Heart left ventricle (tissue), 16 donors: Measurements from ENCODE around the gene ESRRG. TPM values are rescaled to one million over a fixed set of nuclear protein-coding genes. Genes with fewer than 3 reads are reported as not detected.

ENCODE experiments used
- ATAC-seq, 4 donors: fragments of 200-7000 bp; cut with Tn5 transposase; one replicate each; pipeline ENCODE4 v1.9.1; 2020 to 2022; ENCODE audit warnings: moderate library complexity in 4 of 4, mild to moderate bottlenecking in 3 of 4, moderate number of reproducible peaks in 1 of 4
- DNase-seq, 5 donors: peaks; one replicate each; pipeline ENCODE4 v3.0.0-alpha.2; 2020
- H3K27ac ChIP-seq, 12 donors: fragments of 200-600 bp; sonication (generic) in 4 of 12; one replicate each; pipeline versions ENCODE4 v1.5.0 to v1.8.0; 2016 to 2022; ENCODE audit warnings: mild to moderate bottlenecking in 2 of 12
- H3K27me3 ChIP-seq, 9 donors: fragments of 200-600 bp; sonication (generic) in 2 of 9; one replicate each; pipeline versions ENCODE4 v1.5.1 to v1.8.0; 2016 to 2022; ENCODE audit warnings: mild to moderate bottlenecking in 3 of 9
- H3K36me3 ChIP-seq, 9 donors: fragments of 200-600 bp; sonication (generic) in 2 of 9; one replicate each; pipeline versions ENCODE4 v1.5.0 to v1.8.0; 2018 to 2022; ENCODE audit warnings: mild to moderate bottlenecking in 2 of 9
- H3K4me1 ChIP-seq, 12 donors: fragments of 200-600 bp; sonication (generic) in 4 of 12; one replicate each; pipeline versions ENCODE4 v1.5.0 to v1.8.0; 2016 to 2022; ENCODE audit warnings: mild to moderate bottlenecking in 3 of 12
- H3K4me3 ChIP-seq, 12 donors: fragments of 200-600 bp; sonication (generic) in 4 of 12; one replicate each; pipeline versions ENCODE4 v1.5.0 to v1.8.0; 2017 to 2022; ENCODE audit warnings: mild to moderate bottlenecking in 9 of 12, moderate library complexity in 4 of 12
- H3K9me3 ChIP-seq, 12 donors: fragments of 200-600 bp; sonication (generic) in 4 of 12; one replicate each; pipeline versions ENCODE4 v1.5.0 to v1.8.0; 2016 to 2022; ENCODE audit warnings: mild to moderate bottlenecking in 1 of 12
- POLR2A ChIP-seq, 2 donors: fragments of 450-650 bp; IDR thresholded peaks; one replicate each; pipeline ENCODE4 v1.6.1; 2017; ENCODE audit warnings: antibody characterized with exemption in 2 of 2, mild to moderate bottlenecking in 2 of 2, moderate library complexity in 2 of 2
- WGBS, 4 donors: extraction: QIAGEN DNeasy Blood & Tissue Kit in 2 of 4; methylation state at CpG; one replicate each; pipeline versions ENCODE4 v1.1.5 to v1.1.7; 2013 to 2018; 5-methylcytosine and 5-hydroxymethylcytosine counted together
- intact Hi-C, 10 donors: fragments of 100-400 bp; cut with DNase I; formaldehyde crosslinking; loops; one replicate each; pipeline versions ENCODE4 v1.11.1 to v1.14.2; 2022
- polyA plus RNA-seq, 2 donors: library from polyadenylated mRNA; stranded (reverse); fragments of 200-250 nt; gene quantifications; one replicate each; pipeline ENCODE4 v1.2.3, GENCODE V29; 2013
- total RNA-seq, 9 donors: library from RNA; depleted of rRNA in 2 of 9; stranded (reverse); fragments of >200 nt in 2 of 9; fragmentation: NEBNext Ultra II Directional in 3 of 9; extraction: Animal tissue kit (Norgen Biotek cat#: 25700) in 3 of 9; gene quantifications; one replicate each; pipeline versions ENCODE4 v1.1.0 to v1.2.4, GENCODE V29; 2016 to 2023
- TF ChIP-seq, protein P1 (sequence below), 12 donors: fragments of 200-600 bp; sonication (generic) in 4 of 12; IDR thresholded peaks; one replicate each; pipeline versions ENCODE4 v1.5.0 to v1.8.0; 2018 to 2022; ENCODE audit warnings: antibody characterized with exemption in 12 of 12, mild to moderate bottlenecking in 5 of 12
- donor health status: ischemic (EF 13 %, LVEDD 7.1; RV severe dilation, severe dysfunction).
- donor health status: healthy with polysubstance abuse.
- donor health status: DM: no; HTN: yes; CAD: no.
- donor health status: DM: no; HTN: no; CAD: no.
- donor health status: ischemic (EF 25% LVEDD 6.9; RV normal size, moderate dysfunction).
- donor health status: ischemic (EF 25% LVEDD 5.7; RV mildly dilated, moderate dysfunction).
- donor health status: healthy.
- donor health status: DM: yes; HTN: yes; CAD: no.
- donor health status: ischemic (EF 35%, LVEDD 5.7; RV mildly dilated, moderate dysfunction).
- donor health status: nonischemic (EF 11% LVEDD 7.7; RV severe dilation, severe dysfunction).
- donor health status: DM: yes; HTN: yes; CAD: no.
- donor health status: PGD.
- donor health status: ischemic (EF 29% LVEDD 5.4; RV normal size, mild dysfunction).
- donor health status: nonischemic (EF 23%, LVEDD 6.1; RV moderate dilation, normal function).

The ESRRG gene
- total and polyA plus RNA-seq, 11 donors = 5.4 to 45.2 (median 31.3) TPM

DNA sequence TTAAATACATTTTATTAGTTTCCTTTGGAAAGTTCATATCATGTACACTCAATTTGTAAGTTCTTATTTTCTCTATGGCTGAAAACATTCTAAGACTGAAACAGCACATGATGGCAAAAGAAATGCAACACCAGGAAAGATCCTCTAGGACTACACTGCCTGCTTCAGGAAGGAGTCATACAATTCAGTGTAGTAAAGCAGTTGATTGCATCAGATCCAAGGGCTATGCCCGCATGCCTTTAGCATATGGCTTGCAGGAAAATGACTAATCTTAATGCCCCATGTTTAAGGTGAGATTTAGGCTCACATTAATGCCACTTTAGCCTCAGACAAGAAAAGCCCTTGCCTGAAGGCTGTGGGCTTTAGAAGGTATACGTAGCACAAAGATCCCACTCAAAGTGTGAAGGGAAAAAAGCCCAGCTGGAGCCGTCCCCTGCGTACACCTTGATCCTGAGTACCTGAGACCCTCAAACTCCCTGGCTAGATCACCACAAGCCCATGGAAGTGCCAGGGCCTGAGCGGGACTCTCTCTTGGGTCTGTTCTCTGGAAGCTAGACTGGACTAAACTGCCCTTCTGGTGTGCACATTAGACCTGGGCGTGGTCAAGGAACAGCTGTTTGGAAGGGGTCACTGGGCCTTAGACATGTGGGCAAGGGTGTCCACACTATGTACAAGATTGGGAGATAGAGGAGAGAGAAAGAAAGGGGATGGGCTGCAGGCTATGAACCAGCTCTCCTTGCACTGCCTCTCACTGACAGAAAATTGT lies 52.9 kb downstream of the ESRRG start:
- no peaks in the 10 kb centered on the region for H3K4me1 ChIP-seq
- H3K27me3 ChIP-seq = no peaks in the 10 kb centered on the region
- H3K4me3 ChIP-seq = no peak overlapping the region
- H3K36me3 ChIP-seq = no peaks in the 10 kb centered on the region
- ATAC-seq (no peak), DNase-seq (no peak)
- intact Hi-C loops = no loop called here
- TF ChIP-seq, protein P1, sequence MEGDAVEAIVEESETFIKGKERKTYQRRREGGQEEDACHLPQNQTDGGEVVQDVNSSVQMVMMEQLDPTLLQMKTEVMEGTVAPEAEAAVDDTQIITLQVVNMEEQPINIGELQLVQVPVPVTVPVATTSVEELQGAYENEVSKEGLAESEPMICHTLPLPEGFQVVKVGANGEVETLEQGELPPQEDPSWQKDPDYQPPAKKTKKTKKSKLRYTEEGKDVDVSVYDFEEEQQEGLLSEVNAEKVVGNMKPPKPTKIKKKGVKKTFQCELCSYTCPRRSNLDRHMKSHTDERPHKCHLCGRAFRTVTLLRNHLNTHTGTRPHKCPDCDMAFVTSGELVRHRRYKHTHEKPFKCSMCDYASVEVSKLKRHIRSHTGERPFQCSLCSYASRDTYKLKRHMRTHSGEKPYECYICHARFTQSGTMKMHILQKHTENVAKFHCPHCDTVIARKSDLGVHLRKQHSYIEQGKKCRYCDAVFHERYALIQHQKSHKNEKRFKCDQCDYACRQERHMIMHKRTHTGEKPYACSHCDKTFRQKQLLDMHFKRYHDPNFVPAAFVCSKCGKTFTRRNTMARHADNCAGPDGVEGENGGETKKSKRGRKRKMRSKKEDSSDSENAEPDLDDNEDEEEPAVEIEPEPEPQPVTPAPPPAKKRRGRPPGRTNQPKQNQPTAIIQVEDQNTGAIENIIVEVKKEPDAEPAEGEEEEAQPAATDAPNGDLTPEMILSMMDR (IDR thresholded peaks at IDR 0.05) = no peak
- TF ChIP-seq POLR2A (IDR thresholded peaks at IDR 0.05) = no peak
- H3K9me3 ChIP-seq = no peaks in the 10 kb centered on the region
- 87 to 95% (median 91%) methylated on average over 6 of the region's 6 CpGs for WGBS, 4 donors
- no peak overlapping the region for H3K27ac ChIP-seq

DNA sequence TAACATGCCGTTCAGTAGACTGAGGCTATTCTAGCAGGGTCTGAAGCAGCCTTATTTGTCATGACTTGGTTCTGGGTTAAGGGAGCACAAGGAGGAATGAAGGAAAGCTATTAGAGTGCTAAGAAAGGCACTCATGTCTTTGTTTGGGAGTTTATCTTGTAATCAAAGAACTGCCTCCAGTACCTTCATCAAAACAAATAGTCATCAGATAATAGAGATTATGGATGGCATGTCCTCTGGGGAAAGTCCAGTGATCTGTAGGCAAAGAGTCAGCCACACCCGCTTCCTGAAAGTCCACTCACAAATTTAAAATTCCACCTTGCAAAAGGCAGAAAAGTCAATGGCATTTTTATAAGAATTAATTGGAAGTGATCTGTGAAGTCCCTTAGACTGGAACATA lies 56.8 kb downstream of the ESRRG start:
- ATAC-seq = no peak
- no peak overlapping the region for H3K4me3 ChIP-seq
- no peaks in the 10 kb centered on the region for H3K27me3 ChIP-seq
- no peak overlapping the region for H3K27ac ChIP-seq
- H3K4me1 ChIP-seq = peaks cover 0 to 5% (median 0%) of the 10 kb centered on the region in 12 donors
- no peaks in the 10 kb centered on the region for H3K36me3 ChIP-seq
- intact Hi-C loops = no loop called here
- TF ChIP-seq, protein P1 (IDR thresholded peaks at IDR 0.05) = no peak
- TF ChIP-seq POLR2A (IDR thresholded peaks at IDR 0.05) = no peak
- DNase-seq = no peak
- 86 to 91% (median 89%) methylated on average over 2 of the region's 2 CpGs for WGBS, 4 donors
- H3K9me3 ChIP-seq = no peaks in the 10 kb centered on the region

DNA sequence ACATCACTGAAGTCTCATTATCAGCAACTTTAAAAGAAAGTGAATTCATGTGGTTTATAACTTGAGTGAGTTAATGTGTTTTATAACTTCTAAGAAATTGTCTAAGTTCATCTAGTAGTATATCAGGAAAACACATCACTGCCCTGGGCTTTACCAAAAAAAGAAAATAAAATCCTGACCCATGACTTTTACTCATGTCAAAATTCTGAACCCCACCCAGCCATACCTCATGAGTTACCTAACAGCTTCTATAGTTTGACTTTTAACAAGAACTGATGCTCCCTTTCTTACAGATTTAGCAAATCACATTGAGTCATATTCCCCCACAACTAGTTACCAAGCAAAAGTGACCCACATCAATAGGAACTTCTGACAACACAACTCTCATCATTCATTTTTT lies 57.4 kb downstream of the ESRRG start:
- H3K27ac ChIP-seq = no peak overlapping the region
- H3K4me3 ChIP-seq = no peak overlapping the region
- DNase-seq (no peak), ATAC-seq (no peak)
- no peaks in the 10 kb centered on the region for H3K9me3 ChIP-seq
- peaks cover 0 to 5% (median 0%) of the 10 kb centered on the region in 12 donors for H3K4me1 ChIP-seq
- H3K27me3 ChIP-seq = no peaks in the 10 kb centered on the region
- no peak for TF ChIP-seq POLR2A (IDR thresholded peaks at IDR 0.05)
- TF ChIP-seq, protein P1 (IDR thresholded peaks at IDR 0.05) = no peak
- H3K36me3 ChIP-seq = no peaks in the 10 kb centered on the region
- intact Hi-C loops = no loop called here

DNA sequence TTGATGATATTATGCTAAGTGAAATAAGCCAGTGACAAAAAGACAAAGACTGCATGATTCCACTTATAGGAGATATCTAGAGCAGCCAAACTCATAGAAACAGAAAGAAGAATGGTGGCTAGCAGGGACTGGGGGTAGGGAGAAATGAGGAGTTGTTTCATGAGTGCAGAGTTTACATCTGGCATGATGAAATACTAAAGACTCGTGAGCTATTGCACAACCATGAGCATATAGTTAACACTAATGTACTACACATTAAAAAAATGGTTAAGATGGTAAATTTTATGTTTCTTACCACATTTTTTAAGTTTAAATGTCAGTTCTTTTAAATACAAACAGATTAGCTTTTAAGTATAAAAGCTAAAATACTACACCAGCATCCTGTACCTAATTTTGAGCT lies 57.8 kb downstream of the ESRRG start:
- H3K9me3 ChIP-seq = no peaks in the 10 kb centered on the region
- no peak overlapping the region for H3K4me3 ChIP-seq
- H3K27me3 ChIP-seq = no peaks in the 10 kb centered on the region
- TF ChIP-seq, protein P1 (IDR thresholded peaks at IDR 0.05) = no peak
- TF ChIP-seq POLR2A (IDR thresholded peaks at IDR 0.05) = no peak
- 56 to 63% (median 60%) methylated on average over 1 of the region's 1 CpG for WGBS, 4 donors
- H3K4me1 ChIP-seq = peaks cover 0 to 5% (median 0%) of the 10 kb centered on the region in 12 donors
- H3K36me3 ChIP-seq = no peaks in the 10 kb centered on the region
- ATAC-seq (no peak), DNase-seq (no peak)
- no peak overlapping the region for H3K27ac ChIP-seq
- intact Hi-C loops = no loop called here
